ENCODE data around the gene VTI1B.
"Not testable (repeated sequence)": the region's sequence is repeated elsewhere in the genome, so short reads cannot be mapped to it uniquely, and the experiment has no call there.

VTI1B gene, protein sequence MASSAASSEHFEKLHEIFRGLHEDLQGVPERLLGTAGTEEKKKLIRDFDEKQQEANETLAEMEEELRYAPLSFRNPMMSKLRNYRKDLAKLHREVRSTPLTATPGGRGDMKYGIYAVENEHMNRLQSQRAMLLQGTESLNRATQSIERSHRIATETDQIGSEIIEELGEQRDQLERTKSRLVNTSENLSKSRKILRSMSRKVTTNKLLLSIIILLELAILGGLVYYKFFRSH

DNA sequence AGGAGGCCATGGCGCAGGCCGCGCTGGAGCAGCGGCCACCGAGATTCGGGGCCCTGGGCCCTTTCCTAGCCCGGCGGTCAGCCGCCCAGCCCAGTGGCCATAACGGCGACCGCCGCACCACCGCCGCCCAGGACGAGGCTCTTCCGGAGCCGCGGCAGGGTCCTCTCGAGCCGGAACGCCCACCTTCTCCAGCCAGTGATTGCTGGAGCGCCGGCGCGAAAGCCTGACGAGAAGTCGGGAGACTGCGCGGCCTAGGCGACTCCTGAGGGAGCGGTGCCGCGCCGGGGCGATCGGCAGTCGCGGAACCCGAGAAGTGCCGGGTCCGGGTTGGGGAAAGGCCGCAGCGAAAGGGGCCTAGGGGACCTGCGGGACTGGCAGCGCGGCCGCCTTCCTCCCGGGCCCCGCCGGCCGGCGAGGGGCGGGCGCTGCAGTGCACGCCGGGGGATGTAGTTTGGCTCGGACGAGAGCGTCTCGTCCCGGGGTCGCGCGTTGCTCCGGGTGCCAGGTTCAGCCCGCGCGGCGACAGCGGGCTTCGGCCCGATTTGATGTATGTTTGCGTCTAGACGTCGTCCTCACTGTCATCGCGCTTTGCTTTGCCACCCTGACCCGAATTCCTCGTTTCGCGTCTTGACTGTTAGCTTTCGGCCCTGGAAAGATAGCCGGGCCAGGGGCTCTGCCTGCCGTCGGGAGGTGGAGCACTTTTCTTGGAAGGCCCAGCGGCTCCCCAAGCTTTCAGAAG, at the start of gene VTI1B:
Gene VTI1B, minus strand, starts transcription at position 153 of the 739 bp plus-strand sequence. Its CDS starts 143 bp downstream, at position 10.
- peaks cover 25% of the 10 kb centered on the region for H3K36me3 Mint-ChIP-seq (ENCODE audit: low read depth)
- H3K27ac Mint-ChIP-seq = peak within 1 kb of the TSS; percentile 98 to 100 (median 100)
- peaks cover 27% of the 10 kb centered on the region for H3K4me1 Mint-ChIP-seq
- H3K9me3 Mint-ChIP-seq = no peaks in the 10 kb centered on the region
- H3K27me3 Mint-ChIP-seq (ENCODE audit: low read depth) = no peaks in the 10 kb centered on the region
- TF ChIP-seq, protein P1, sequence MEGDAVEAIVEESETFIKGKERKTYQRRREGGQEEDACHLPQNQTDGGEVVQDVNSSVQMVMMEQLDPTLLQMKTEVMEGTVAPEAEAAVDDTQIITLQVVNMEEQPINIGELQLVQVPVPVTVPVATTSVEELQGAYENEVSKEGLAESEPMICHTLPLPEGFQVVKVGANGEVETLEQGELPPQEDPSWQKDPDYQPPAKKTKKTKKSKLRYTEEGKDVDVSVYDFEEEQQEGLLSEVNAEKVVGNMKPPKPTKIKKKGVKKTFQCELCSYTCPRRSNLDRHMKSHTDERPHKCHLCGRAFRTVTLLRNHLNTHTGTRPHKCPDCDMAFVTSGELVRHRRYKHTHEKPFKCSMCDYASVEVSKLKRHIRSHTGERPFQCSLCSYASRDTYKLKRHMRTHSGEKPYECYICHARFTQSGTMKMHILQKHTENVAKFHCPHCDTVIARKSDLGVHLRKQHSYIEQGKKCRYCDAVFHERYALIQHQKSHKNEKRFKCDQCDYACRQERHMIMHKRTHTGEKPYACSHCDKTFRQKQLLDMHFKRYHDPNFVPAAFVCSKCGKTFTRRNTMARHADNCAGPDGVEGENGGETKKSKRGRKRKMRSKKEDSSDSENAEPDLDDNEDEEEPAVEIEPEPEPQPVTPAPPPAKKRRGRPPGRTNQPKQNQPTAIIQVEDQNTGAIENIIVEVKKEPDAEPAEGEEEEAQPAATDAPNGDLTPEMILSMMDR (IDR thresholded peaks at IDR 0.05; ENCODE audit: unreplicated experiment in 3 of 3) = peak in 1 of 3 experiments; percentile 20
- H3K4me3 Mint-ChIP-seq = peak within 1 kb of the TSS; percentile 97 to 99 (median 98)

DNA sequence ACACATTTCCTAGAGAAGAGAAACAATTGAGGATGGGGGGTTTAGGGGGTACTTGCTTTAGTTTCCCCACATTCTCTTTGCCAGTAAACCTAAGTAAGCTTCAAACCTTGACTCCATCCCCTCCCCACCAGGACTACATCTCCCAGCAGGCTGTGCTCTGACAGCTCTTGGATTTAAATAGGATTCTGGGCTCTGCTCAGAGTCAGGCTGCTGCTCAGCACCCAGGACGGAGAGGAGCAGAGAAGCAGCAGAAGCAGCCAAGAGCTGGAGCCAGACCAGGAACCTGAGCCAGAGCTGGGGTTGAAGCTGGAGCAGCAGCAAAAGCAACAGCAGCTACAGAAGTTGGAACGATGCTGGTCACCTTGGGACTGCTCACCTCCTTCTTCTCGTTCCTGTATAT, 47.9 kb upstream of the VTI1B start:
- Mint-ChIP-seq H3K36me3 (ENCODE audit: low read depth) (no peaks in the 10 kb centered on the region), H3K27ac (no peak overlapping the region), H3K4me3 (peak overlapping the region in 2 of 3 experiments; percentile 45 to 83), H3K27me3 (ENCODE audit: low read depth) (peaks cover 30% of the 10 kb centered on the region), H3K9me3 (no peaks in the 10 kb centered on the region), H3K4me1 (peaks cover 11% of the 10 kb centered on the region)
- TF ChIP-seq, protein P1 (IDR thresholded peaks at IDR 0.05; ENCODE audit: unreplicated experiment in 3 of 3) = no peak

DNA sequence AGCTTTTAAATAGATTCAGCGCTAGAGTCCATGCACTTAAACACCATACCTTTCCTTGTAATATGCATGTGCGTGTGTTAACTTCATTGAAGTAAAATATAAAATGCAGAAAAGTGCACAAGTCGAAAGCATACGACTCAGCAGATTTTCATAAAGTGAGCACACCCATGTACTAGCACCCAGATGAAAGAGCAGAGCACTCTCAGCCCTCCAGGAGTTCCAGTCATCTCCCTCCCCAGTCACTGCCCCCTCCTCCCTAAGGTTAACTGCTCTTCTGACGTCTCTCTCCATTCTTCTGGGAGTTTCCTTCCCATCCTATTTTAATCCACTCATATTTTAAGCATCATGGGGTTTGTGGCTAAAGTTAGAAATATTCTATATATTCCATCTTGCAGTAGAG, 47.4 kb upstream of the VTI1B start:
- peaks cover 26% of the 10 kb centered on the region for H3K27me3 Mint-ChIP-seq (ENCODE audit: low read depth)
- peaks cover 11% of the 10 kb centered on the region for H3K4me1 Mint-ChIP-seq
- no peaks in the 10 kb centered on the region for H3K9me3 Mint-ChIP-seq
- no peak overlapping the region for H3K27ac Mint-ChIP-seq
- TF ChIP-seq, protein P1 (IDR thresholded peaks at IDR 0.05; ENCODE audit: unreplicated experiment in 3 of 3) = no peak
- H3K4me3 Mint-ChIP-seq = peak overlapping the region in 1 of 3 experiments; percentile 83
- no peaks in the 10 kb centered on the region for H3K36me3 Mint-ChIP-seq (ENCODE audit: low read depth)

DNA sequence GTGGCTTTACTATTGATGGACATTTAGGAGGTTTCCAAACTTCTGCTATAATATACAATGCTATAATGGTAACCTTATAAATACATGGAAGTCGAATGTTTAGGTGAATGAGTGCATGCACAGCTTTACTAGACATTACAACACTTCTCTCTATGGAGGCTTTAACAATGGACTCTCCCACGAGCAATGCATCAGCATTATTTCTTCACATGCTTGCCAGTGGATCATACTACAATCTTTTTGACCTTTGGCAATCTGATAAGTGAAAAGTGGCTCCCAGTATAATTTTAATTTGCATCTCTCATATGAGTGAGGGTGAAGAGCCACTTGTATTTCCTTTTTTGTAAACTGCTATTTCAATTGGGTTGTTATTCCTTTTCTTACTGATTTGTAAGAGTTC, 45.4 kb upstream of the VTI1B start:
- Mint-ChIP-seq H3K9me3 (no peaks in the 10 kb centered on the region), H3K4me3 (no peak overlapping the region), H3K36me3 (ENCODE audit: low read depth) (no peaks in the 10 kb centered on the region), H3K27me3 (ENCODE audit: low read depth) (peaks cover 17% of the 10 kb centered on the region), H3K4me1 (peaks cover 11% of the 10 kb centered on the region), H3K27ac (no peak overlapping the region)
- TF ChIP-seq, protein P1 (IDR thresholded peaks at IDR 0.05; ENCODE audit: unreplicated experiment in 3 of 3) = no peak

DNA sequence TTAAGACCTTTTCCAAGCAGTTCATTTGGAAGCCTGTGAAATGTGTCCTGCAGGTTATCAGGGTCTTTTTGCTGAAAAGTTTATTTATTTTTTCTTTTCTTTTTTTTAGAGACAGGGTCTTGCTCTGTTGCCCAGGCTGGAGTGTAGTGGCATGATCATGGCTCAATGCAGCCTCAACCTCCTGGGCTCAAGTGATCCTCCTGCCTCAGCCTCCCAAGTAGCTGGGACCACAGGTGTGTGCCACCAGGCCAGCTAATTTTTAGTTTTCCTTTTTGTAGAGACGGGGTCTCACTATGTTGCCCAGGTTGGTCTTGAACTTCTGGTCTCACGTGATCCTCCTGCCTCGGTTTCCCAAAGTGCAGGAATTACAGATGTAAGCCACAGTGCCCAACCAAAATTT, 45.0 kb upstream of the VTI1B start:
- peaks cover 16% of the 10 kb centered on the region for H3K27me3 Mint-ChIP-seq (ENCODE audit: low read depth)
- not testable (repeated sequence) for H3K4me3 Mint-ChIP-seq; H3K9me3 Mint-ChIP-seq; H3K36me3 Mint-ChIP-seq (ENCODE audit: low read depth); H3K27ac Mint-ChIP-seq
- H3K4me1 Mint-ChIP-seq = peaks cover 11% of the 10 kb centered on the region

DNA sequence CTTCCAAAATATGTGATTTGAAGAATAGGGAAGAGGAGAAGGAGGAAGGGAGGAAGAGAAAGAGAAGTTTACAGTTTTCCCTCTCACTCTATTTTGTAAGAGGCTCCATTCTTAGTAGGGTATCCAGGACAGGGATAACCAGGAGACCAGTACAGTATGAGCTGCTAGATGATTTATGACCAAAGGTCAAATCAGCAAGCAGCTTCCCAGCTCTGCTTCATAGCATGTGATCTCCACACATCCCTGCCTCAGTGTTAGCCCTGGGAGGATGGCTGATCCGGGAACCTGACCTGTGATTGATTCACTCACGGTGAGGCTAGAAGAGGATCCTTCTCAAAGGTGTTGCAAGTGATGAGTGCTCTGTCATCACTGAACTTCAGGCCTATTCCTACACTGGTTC, 43.8 kb upstream of the VTI1B start:
- H3K9me3 Mint-ChIP-seq = no peaks in the 10 kb centered on the region
- H3K4me3 Mint-ChIP-seq = no peak overlapping the region
- peaks cover 8% of the 10 kb centered on the region for H3K27me3 Mint-ChIP-seq (ENCODE audit: low read depth)
- peaks cover 11% of the 10 kb centered on the region for H3K4me1 Mint-ChIP-seq
- TF ChIP-seq, protein P1 (IDR thresholded peaks at IDR 0.05; ENCODE audit: unreplicated experiment in 3 of 3) = no peak
- H3K27ac Mint-ChIP-seq = no peak overlapping the region
- H3K36me3 Mint-ChIP-seq (ENCODE audit: low read depth) = no peaks in the 10 kb centered on the region

Data from nephron (organoid).